ENCODE data around the gene ACP7.

Gene ACP7

DNA sequence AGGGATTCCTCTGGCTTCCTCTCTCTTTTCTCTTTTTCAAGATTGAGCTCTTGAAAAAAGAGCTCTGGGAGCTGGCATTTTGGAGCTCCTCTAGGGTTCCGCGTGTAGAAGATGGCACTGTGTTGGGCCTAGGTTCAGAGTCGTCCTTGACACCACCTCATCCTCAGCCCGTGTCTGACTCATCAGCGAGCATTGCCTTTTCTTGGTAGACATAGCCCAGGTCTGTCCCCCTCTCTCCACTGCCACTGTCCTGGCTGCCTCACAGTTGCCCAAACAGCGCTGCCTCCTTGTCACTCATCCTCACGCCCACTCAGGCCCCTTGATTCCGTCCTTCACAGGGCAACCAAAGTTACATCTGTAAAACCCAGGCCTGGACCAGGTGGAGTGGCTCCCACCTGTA, 66.1 kb downstream of the ACP7 start:
- no peak for ATAC-seq

DNA sequence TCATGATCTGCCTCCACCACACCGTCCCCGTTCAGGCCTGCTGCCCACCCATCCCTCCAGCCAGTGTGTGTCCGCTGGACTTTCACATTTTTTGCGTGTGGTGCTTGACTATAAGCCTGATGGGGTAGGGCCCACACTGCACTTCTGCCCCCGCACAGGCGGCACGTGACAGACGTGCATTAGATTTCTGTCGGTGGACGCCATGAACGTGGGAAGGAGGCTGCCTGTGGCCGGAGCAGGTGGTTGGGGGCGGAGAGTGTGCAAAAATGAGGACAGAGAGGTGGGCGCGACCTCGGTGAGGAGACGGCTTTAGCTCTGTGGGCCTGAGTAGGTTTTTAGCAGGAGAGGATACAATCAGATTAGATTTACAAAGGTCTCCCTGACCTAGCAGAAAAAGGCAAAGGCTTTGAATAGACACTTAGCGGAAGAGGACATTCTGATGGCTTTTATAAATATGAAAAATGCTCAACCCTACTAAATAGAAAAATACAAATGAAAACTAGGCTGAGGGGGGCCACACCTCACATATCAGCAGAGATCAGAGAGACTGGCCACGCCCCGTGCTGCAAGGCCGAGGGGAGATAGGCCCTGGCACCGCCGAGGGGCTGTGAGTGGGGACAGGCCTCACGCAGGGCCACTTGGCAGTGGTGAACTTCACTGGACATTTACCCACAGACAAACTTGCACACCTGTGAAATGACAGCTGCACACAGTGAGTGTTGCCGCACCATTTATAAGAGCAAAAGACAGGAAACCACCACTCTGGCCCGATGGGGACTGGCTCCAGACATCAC, 66.8 kb downstream of the ACP7 start:
- no peak for ATAC-seq
- TF ChIP-seq ZNF8 (CRISPR knock-in tag; IDR thresholded peaks at IDR 0.05) (no peak), TCF4 (CRISPR knock-in tag; IDR thresholded peaks at IDR 0.05; ENCODE audit: borderline replicate concordance) (no peak), ZNF565 (CRISPR knock-in tag; conservative IDR thresholded peaks at IDR 0.05; ENCODE audit: low read depth) (no peak), ZFP3 (CRISPR knock-in tag; IDR thresholded peaks at IDR 0.05) (no peak), OSR1 (CRISPR knock-in tag; IDR thresholded peaks at IDR 0.05) (no peak), ESRRG (CRISPR knock-in tag; IDR thresholded peaks at IDR 0.05) (no peak), BACH2 (CRISPR knock-in tag; IDR thresholded peaks at IDR 0.05; ENCODE audit: borderline replicate concordance) (no peak)
- TF ChIP-seq, protein P1, sequence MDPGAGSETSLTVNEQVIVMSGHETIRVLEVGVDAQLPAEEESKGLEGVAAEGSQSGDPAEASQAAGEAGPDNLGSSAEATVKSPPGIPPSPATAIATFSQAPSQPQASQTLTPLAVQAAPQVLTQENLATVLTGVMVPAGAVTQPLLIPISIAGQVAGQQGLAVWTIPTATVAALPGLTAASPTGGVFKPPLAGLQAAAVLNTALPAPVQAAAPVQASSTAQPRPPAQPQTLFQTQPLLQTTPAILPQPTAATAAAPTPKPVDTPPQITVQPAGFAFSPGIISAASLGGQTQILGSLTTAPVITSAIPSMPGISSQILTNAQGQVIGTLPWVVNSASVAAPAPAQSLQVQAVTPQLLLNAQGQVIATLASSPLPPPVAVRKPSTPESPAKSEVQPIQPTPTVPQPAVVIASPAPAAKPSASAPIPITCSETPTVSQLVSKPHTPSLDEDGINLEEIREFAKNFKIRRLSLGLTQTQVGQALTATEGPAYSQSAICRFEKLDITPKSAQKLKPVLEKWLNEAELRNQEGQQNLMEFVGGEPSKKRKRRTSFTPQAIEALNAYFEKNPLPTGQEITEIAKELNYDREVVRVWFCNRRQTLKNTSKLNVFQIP (CRISPR knock-in tag; IDR thresholded peaks at IDR 0.05; ENCODE audit: borderline replicate concordance, low read depth): no peak

More for the DNA sequence above, 66.1 kb downstream of the ACP7 start:
- no peak for TF ChIP-seq TCF4 (CRISPR knock-in tag; IDR thresholded peaks at IDR 0.05; ENCODE audit: borderline replicate concordance)
- TF ChIP-seq, protein P2, sequence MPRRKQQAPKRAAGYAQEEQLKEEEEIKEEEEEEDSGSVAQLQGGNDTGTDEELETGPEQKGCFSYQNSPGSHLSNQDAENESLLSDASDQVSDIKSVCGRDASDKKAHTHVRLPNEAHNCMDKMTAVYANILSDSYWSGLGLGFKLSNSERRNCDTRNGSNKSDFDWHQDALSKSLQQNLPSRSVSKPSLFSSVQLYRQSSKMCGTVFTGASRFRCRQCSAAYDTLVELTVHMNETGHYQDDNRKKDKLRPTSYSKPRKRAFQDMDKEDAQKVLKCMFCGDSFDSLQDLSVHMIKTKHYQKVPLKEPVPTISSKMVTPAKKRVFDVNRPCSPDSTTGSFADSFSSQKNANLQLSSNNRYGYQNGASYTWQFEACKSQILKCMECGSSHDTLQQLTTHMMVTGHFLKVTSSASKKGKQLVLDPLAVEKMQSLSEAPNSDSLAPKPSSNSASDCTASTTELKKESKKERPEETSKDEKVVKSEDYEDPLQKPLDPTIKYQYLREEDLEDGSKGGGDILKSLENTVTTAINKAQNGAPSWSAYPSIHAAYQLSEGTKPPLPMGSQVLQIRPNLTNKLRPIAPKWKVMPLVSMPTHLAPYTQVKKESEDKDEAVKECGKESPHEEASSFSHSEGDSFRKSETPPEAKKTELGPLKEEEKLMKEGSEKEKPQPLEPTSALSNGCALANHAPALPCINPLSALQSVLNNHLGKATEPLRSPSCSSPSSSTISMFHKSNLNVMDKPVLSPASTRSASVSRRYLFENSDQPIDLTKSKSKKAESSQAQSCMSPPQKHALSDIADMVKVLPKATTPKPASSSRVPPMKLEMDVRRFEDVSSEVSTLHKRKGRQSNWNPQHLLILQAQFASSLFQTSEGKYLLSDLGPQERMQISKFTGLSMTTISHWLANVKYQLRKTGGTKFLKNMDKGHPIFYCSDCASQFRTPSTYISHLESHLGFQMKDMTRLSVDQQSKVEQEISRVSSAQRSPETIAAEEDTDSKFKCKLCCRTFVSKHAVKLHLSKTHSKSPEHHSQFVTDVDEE (CRISPR knock-in tag; IDR thresholded peaks at IDR 0.05): no peak
- TF ChIP-seq, protein P1 (CRISPR knock-in tag; IDR thresholded peaks at IDR 0.05; ENCODE audit: borderline replicate concordance, low read depth): no peak
- TF ChIP-seq, protein P3, sequence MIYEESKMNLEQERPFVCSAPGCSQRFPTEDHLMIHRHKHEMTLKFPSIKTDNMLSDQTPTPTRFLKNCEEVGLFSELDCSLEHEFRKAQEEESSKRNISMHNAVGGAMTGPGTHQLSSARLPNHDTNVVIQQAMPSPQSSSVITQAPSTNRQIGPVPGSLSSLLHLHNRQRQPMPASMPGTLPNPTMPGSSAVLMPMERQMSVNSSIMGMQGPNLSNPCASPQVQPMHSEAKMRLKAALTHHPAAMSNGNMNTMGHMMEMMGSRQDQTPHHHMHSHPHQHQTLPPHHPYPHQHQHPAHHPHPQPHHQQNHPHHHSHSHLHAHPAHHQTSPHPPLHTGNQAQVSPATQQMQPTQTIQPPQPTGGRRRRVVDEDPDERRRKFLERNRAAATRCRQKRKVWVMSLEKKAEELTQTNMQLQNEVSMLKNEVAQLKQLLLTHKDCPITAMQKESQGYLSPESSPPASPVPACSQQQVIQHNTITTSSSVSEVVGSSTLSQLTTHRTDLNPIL (CRISPR knock-in tag; IDR thresholded peaks at IDR 0.05; ENCODE audit: low read depth): no peak
- no peak for TF ChIP-seq RARB (CRISPR knock-in tag; IDR thresholded peaks at IDR 0.05)
- TF ChIP-seq ZNF70 (CRISPR knock-in tag; IDR thresholded peaks at IDR 0.05): no peak
- TF ChIP-seq ZC3H10 (CRISPR knock-in tag; IDR thresholded peaks at IDR 0.05): no peak
- TF ChIP-seq ARNTL (CRISPR knock-in tag; IDR thresholded peaks at IDR 0.05; ENCODE audit: borderline replicate concordance, low read depth): no peak
- TF ChIP-seq SNAI2 (CRISPR knock-in tag; IDR thresholded peaks at IDR 0.05): no peak
- TF ChIP-seq GLIS3 (CRISPR knock-in tag; IDR thresholded peaks at IDR 0.05): no peak
- no peak for TF ChIP-seq ZNF8 (CRISPR knock-in tag; IDR thresholded peaks at IDR 0.05)
- no peak for TF ChIP-seq OSR1 (CRISPR knock-in tag; IDR thresholded peaks at IDR 0.05)
- no peak for TF ChIP-seq ZNF565 (CRISPR knock-in tag; conservative IDR thresholded peaks at IDR 0.05; ENCODE audit: low read depth)

DNA sequence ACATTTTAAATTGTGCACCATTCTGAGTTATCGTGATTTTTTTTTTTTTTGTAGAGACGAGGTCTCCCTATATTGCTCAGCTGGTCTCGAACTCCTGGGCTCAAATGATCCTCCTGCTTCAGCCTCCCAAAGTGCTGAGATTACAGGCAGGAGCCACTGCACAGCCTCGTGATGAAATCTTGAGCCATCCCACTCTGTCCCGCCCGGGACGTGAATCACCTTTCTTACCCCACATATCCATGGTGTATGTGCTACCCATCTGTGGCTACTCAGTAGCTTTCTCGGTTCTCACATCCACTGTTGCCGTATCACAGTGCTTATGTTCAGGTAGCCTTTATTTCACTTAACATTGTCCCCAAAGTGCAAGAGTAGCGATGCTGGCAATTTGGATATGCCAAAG, 67.9 kb downstream of the ACP7 start:
- TF ChIP-seq ZC3H10 (CRISPR knock-in tag; IDR thresholded peaks at IDR 0.05) (no peak), ZNF565 (CRISPR knock-in tag; conservative IDR thresholded peaks at IDR 0.05; ENCODE audit: low read depth) (no peak), CSDC2 (CRISPR knock-in tag; IDR thresholded peaks at IDR 0.05) (no peak), ZNF70 (CRISPR knock-in tag; IDR thresholded peaks at IDR 0.05) (no peak), ZNF8 (CRISPR knock-in tag; IDR thresholded peaks at IDR 0.05) (no peak), PPARA (CRISPR knock-in tag; IDR thresholded peaks at IDR 0.05; ENCODE audit: borderline replicate concordance) (no peak), ISL1 (CRISPR knock-in tag; IDR thresholded peaks at IDR 0.05) (no peak), BACH2 (CRISPR knock-in tag; IDR thresholded peaks at IDR 0.05; ENCODE audit: borderline replicate concordance) (no peak)
- TF ChIP-seq, protein P1 (CRISPR knock-in tag; IDR thresholded peaks at IDR 0.05; ENCODE audit: borderline replicate concordance, low read depth): no peak
- ATAC-seq: no peak
